HG02973 (cell line): ENCODE data around the gene CCDC90B.
"Not testable (repeated sequence)": the region's sequence is repeated elsewhere in the genome, so short reads cannot be mapped to it uniquely, and the experiment has no call there.

Source experiments
- ATAC-seq: cut with Tn5 transposase; IDR thresholded peaks from one replicate; pipeline ENCODE4 v1.9.1; 2021; ENCODE audit warnings: moderate library complexity; ENCODE audit not compliant: unreplicated experiment

CCDC90B gene, protein sequence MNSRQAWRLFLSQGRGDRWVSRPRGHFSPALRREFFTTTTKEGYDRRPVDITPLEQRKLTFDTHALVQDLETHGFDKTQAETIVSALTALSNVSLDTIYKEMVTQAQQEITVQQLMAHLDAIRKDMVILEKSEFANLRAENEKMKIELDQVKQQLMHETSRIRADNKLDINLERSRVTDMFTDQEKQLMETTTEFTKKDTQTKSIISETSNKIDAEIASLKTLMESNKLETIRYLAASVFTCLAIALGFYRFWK

DNA sequence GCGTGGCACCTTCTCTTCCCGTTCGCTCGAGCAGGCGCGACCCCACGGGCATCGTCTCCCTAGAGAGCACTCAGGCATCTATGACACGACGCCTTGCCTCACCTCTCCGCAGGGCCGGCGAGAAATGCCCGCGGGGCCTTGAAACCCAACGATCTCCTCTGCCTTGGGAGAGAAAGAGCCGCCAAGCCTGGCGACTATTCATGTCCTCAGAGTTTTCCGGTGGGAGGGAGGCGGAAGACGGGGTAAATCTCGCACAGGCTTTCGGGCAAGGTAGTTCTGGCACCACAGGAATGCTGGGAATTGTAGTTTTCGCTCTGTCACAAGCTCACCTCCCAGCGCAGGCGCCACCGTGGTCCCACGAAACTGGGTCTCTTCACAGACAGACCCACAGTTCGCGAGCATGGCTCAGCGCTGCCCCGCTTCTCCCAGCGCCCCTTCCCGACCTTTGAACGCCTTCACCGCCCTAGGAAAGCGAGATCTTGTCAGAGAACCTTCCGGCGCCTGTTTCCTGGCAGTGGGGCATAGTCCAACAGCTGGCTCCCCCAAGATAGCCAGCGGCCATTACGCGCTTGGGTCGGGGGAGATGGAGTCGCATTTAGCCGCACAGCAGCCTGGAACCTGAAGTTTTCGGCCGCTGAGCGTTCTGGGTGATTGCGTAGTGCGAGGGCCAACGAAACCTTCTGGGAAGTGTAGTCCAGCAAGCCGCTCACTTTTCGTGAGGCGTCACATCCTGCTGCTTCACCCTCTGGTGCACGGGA, at the start of gene CCDC90B:
Gene CCDC90B, minus strand, starts transcription at position 597 of the 758 bp plus-strand sequence. Its CDS starts 395 bp downstream, at position 202.
- peak; percentile 90 for ATAC-seq

DNA sequence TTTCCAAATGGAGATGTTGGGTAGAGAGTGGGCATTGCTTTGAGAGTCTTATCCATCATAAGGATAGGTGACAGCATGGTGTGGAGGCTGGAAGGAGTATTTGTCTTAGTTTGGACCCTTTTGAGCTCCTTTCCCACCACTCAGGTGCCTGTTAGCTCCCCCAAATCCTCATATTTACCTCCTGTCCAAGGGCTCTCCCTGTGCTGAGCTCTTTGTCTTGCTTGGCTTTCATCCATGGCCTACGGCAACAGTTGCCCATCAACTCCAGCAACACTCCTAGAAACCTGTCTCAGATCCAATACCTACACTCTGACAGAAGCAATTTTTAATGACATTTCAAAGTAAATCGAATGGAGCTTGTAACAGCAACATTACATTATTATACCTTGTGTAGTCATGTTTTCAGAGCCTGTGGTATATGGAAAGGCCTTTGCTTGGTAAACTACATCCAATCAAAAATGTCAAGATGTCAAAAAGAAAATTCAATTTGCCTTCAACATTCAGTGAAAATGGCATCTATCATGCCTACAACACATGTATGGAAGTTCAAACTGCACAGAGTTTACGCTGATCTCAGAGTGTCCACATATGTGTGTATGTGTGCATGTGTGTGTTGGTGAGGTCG, 49.4 kb upstream of the CCDC90B start:
- ATAC-seq, result no peak

DNA sequence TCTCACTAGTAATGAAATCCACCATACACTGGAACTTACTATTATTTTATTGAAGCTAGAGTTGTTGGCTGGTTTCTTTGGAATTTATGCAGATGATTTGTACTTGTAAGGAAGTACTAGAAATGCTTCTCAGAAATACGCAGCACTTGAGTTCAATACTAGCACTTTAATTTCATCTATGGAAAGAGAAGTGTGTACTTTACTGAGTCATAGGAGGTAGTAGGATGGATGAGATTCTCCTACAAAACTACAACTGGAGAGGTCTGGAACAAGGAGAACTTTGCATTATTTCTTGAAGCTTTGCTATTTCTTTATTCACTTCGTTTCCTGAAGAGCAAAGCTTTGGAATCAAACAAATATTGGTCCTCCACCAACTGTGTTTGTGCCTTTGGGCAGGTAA, 44.1 kb upstream of the CCDC90B start:
- no peak for ATAC-seq

DNA sequence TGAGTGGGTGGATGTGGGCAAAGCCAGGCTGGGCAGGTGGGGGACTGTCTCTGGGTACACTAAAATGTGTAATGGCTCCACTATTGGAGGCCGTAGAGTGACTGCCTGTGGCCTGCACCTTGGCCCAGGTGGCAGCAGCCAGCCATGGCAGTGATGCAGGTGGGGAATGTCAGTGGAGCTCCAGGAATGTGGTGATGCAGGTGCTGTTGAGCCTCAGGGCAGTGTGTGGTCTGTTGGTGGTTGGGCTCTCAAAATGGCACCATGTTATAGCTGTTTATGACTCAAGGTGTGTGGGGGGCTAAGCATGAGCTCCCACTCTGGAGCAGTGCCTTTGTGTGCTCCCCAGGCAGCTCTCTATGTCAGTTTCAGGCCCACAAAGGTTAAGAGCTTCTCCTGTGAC, 40.2 kb upstream of the CCDC90B start:
- ATAC-seq, result no peak

DNA sequence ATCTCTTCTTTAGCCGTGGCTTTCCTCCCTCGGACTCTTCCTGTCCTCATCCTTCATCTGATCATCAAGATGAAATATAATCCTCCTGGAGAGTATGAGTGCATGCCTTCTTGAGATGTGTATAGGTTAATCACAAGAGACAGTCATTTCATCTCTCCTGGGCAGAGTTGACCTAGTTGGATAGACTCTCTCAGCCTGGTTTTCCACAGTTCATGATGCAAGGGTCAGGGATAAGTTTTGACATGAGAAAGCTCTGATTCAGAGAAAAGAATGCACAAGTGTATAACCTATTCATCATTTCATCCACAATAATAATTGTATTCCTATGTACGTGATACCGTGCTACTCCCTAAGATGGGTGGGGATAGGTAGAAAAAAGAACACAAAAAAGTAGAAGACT, 33.2 kb upstream of the CCDC90B start:
- ATAC-seq, result no peak

DNA sequence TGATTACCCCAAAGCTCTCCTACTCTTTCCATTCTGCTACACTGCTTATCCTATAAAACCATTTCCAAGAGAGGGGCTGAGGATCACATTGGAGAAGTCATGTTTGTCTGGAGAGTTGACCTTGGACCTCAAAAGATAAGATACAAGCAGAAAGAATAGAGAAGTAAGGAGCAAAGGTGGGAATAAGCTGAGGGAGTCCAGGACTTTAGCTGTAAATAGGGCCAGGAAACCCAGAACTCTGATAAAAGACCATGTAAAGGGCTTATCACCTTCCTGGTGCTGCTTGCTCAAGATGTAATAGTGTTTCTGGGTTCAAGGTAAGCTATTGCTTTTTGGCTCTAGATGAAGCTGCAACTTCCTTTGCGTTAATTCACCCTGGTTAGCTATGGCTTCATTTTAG, 32.8 kb upstream of the CCDC90B start:
- ATAC-seq, result no peak

DNA sequence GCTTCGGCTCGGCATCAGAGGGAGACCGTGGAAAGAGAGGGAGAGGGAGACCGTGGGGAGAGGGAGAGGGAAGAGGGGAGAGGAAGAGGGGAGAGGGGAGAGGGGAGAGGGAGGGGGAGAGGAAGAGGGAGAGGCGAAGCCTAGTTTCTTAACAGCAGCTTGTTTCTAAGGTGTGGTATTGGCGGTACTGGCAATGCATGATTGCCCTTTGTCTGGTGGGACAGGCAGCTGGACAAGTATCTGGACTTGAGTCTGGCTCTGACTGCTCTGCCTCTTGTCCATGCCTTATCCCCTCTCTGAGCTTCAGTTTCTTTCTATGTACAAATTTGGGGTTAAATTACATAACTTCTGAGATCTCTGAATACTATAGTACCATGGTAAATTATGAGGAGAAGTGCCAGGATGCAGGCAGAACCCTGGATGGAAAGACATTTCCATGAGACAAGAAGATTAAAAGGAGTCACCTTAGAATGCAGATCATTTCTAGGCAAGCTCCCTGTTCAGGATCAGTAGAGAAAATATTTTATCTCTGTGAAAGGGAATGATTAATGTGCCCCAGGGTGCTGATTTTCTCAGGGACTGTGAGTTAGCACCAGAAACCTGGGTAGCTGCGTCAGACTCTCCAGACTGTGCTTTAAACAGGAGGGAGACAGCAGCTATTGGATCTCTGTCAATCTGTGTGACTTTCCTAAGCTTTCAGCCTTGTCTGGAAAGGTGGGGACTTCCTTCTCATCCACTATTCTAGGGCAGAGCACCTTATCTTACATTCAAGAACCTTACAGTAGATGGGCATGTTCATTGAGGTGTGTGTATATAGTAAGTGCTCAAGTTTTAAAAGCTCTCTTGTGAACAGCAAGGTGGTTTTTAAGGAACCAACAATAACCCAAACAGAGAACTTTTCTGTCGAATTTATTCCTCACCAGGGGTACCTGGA, 31.9 kb upstream of the CCDC90B start:
- ATAC-seq, result no peak

DNA sequence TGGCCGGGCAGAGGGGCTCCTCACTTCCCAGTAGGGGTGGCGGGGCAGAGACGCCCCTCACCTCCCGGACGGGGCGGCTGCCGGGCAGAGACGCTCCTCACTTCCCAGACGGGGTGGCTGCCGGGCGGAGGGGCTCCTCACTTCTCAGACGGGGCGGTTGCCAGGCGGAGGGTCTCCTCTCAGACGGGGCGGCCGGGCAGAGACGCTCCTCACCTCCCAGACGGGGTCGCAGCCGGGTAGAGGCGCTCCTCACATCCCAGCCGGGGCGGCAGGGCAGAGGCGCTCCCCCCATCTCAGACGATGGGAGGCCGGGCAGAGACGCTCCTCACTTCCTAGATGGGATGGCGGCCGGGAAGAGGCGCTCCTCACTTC, 30.7 kb upstream of the CCDC90B start:
- ATAC-seq, result not testable (repeated sequence)

DNA sequence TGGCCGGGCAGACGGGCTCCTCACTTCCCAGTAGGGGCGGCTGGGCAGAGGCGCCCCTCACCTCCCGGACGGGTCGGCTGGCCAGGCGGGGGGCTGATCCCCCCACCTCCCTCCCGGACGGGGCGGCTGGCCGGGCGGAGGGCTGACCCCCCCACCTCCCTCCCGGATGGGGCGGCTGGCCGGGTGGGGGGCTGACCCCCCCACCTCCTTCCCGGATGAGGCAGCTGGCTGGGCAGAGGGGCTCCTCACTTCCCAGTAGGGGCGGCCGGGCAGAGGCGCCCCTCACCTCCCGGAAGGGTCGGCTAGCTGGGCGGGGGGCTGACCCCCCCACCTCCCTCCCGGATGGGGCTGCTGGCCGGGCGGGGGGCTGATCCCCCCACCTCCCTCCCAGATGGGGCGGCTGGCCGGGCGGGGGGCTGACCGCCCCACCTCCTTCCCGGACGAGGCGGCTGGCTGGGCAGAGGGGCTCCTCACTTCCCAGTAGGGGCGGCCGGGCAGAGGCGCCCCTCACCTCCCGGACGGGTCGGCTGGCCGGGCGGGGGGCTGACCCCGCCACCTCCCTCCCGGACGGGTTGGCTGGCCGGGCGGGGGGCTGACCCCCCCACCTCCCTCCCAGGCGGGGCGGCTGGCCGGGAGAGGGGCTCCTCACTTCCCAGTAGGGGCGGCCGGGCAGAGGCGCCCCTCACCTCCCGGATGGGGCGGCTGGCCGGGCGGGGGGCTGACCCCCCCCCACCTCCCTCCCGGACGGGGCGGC, 30.2 kb upstream of the CCDC90B start:
- ATAC-seq, result not testable (repeated sequence)

DNA sequence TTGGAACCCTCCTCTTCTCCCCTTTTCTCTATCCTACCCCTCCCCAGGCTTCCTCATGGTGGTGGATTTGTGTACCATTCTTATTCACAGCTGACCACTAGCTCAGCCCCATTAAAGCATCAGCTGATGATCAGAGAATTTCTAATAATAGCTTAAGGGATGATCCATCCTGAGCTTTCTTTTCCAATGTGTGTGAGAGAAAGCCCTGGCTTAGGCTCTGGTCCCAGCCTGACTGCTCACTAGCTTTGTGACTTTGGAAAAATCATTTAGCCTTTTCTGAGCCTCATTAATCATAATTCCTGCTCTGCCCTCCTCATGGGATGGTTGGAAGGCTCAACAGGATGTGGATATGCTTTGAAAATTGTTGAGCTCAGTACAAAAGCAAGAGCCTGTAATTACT, 26.3 kb upstream of the CCDC90B start:
- ATAC-seq, result no peak

DNA sequence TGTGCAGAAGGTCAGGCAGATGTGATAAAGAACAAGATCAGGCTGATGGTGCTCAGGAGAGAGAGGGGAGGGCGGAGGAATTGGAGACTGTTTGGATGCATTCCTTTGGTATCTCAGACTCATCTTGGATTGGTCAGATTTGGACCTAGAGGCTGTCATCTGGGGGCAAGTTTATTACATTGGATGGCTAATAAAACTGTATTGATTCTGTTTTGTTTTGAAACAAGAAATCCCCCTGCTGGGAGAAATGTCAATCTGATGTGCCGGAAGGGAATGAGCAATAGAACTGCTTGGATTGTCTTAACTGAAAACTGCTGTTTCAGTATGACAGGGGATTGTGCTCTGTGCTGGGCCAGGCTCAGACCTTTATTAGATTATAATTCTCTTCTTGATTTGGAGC, 25.5 kb upstream of the CCDC90B start:
- no peak for ATAC-seq

DNA sequence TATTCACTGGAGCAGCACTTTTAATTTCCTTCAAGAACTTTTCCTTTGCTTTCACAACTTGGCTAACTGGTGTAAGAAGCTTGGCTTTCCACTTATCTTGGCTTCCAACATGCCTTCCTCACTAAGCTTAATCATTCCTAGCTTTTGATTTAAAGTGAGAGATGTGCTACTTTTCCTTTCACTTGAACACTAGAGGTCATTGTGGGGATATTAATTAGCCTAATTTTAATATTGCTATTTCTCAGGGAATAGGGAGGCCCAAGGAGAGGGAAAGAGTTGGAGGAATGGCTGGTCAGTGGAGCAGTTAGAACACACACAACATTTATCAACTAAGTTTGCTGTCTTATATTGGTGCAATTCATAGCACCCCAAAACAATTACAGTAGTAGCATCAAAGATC, 24.6 kb upstream of the CCDC90B start:
- no peak for ATAC-seq

DNA sequence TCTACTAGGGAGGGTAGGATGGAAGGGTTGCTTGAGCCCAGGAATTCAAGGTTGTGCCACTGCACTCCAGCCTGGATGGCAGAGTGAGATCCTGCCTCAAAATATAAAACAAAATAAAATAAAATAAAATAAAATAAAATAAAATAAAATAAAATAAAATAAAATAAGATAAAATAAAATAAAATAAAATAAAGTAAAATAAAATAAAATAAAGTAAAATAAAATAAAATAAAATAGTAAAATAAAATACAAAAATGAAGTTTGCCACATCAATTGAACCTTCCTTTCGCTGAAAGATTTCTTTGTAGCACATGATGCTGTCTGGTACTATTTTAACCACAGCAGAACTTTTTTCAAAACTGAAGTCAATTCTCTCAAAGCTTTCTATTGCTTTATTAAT, 22.4 kb upstream of the CCDC90B start:
- ATAC-seq, result not testable (repeated sequence)

DNA sequence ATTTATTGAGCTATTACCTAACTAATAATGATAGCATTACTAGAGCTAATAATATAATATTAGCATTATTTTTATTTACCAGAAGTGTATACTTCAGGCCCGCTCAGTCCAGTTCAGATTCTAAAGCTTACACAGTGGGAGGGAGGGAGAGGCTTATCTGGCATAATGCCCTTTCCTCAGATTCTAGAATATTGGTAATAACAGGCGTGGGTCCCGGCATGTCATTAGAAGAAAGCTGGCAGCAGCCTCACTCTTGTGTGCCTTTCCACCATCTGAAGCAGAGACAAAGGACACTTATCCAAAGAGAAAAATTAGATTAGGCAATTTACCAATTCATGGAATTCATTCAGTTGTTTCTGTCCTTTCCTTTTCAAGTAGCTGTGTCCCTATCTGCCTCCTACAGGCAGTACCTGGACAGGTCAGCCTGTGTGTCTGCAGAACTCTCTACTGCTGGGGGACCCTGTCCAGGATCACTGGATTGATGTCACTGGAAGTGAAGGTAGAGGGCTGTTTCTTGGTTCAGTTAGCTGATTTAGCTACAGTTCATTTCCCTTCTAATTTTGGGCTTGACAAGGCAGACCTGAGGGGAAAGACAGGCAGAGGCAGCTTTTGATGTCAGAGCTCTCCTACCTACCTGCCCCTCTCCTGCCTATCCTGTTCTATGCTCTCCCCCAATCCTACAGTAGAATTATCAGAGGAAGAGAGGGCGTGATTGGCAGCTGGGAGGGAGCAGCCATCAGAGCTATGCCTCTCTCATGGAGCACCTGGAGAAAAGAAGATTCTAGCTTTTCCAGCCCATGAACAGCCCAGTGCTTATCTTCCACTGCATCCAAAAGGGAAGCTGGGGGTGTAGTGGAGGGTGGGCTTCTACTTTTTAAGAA, 20.3 kb upstream of the CCDC90B start:
- ATAC-seq, result no peak

DNA sequence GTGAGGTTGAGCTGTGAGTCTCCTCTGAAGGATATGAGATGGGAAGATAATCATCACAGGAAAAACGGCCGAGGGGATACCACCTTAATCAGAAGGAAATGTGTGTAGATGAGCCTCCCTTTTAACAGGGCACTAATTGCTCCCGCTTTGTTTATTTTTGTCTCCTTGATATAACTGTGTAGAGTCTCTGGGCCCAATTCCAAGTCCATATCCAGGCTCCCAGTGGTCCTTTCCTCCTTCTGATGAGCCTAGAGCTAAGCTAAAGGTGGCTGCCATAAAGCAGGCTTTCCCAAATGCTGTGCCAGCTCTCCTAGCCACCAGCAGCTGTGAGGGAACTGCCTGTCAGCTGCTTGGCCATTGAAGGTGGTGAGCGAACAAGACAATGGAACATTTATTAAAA, 17.1 kb upstream of the CCDC90B start:
- ATAC-seq, result no peak

DNA sequence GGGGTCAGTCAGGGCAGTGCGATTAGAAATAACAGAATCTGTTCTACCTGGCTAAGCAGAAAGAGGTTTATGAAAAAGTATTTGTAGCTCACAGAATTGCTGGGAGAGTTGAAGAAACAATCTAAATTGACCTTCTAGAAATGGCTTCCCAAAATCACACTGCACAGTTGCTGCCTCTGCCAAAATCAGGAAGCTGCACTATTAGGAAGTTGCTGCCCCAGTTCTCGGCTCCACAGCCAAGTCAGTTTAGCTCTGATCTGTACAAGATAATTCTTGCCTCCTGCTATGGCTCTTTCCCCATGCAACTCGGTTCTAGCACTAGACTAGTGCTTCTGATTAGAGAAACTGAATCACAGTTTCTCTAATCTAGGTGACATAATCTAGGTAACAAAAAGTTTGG, 16.0 kb upstream of the CCDC90B start:
- no peak for ATAC-seq

DNA sequence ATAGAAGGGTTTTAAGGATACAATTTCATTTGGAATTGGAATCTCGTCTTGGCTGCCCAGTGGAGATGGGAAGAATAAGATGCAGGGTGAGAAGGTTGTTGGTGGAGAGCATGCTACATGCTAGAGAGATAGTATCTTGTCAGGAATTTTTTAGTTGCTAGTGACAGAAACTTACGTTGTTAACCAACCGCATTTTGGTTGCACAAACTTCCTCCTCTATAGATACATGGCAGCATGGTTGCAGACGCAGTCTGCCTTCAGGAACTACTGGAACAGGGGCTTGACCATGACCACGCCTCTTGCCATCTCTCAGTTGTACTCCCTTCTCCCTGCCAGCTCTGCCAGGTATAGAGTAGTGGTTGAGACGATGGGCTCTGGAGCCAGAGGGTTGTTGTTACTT, 13.5 kb upstream of the CCDC90B start:
- no peak for ATAC-seq

DNA sequence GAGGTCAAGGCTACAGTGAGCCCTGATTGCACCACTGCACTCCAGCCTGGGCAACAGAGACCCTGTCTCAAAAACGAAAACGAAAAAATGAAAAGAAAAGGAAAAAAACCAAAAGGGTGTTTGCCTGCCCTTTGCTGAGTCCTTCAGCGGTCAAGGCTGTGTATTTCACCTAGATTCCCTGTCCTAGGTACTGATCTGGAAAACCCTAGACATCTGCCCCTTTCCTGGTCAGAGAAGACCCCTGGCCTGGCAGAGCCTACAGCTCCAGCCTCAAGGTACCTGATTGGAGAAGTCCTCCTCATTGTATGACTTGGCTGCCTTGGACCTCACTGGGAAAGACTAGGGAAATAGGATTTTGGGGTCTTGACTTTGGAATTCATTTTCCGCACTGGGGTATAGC, 8.0 kb upstream of the CCDC90B start:
- ATAC-seq, result no peak

DNA sequence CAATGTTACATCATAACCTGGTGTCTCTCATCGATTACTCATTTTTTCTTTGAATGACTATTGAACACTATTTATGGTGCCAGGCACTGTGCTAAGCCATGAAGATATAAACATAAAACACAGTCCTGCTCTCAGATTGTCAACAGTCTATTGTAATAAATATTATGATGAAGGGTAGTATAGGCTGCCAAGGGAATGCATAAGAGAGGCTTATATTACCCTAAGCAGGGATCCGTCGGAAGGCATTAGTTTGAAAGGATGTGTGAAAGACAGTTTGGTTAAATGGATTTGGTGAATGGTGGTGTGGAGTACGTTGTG, 7.2 kb upstream of the CCDC90B start:
- no peak for ATAC-seq
